ENCODE data around the gene LGALSL.

- TF ChIP-seq CTCF (IDR thresholded peaks at IDR 0.05; ENCODE audit: low read length): no peak
- TF ChIP-seq EZH2phosphoT487 (IDR thresholded peaks at IDR 0.05; ENCODE audit: low read length): no peak
Measured at GRCh38 chr2:64423303-64423702, 30.7 kb upstream of the LGALSL start.
